ENCODE measurements around the gene HINT3.
"Not testable (repeated sequence)": the region's sequence is repeated elsewhere in the genome, so short reads cannot be mapped to it uniquely, and the experiment has no call there.

Gene HINT3

GRCh38 chr6:125963817-125964216, 7.2 kb downstream of the HINT3 start:
- no peak for DNase-seq

- no peak for DNase-seq
Observed at GRCh38 chr6:125966569-125966968, 10.0 kb downstream of the HINT3 start.

- no peak for DNase-seq
Observed at GRCh38 chr6:125968493-125968892, 11.9 kb downstream of the HINT3 start.

- DNase-seq: no peak
Observed at GRCh38 chr6:125970760-125971159, 14.2 kb downstream of the HINT3 start.

- not testable (repeated sequence) for DNase-seq
Observed at GRCh38 chr6:125972478-125972877, 15.9 kb downstream of the HINT3 start.

GRCh38 chr6:125974214-125974866, 17.8 kb downstream of the HINT3 start:
- no peak for DNase-seq

GRCh38 chr6:125979101-125979500, 22.5 kb downstream of the HINT3 start:
- DNase-seq: no peak

GRCh38 chr6:125981571-125982185, 25.1 kb downstream of the HINT3 start:
- no peak for DNase-seq

- no peak for DNase-seq
Observed at GRCh38 chr6:125983246-125983945, 26.8 kb downstream of the HINT3 start.

- DNase-seq: no peak
Observed at GRCh38 chr6:125984311-125984710, 27.7 kb downstream of the HINT3 start.

- DNase-seq: no peak
Observed at GRCh38 chr6:125985522-125985921, 29.0 kb downstream of the HINT3 start.

GRCh38 chr6:125985979-125986300, 29.4 kb downstream of the HINT3 start:
- DNase-seq: no peak

- peak; percentile 53 to 66 (median 60) for DNase-seq
Observed at GRCh38 chr6:125986301-125987025, 29.9 kb downstream of the HINT3 start, which contains the start of gene TRMT11. Gene TRMT11 (plus strand): TSS chr6:125986540. CDS start chr6:125986551, 11 bp downstream.

- peak in 1 of 4 experiments; percentile 10 for DNase-seq
Observed at GRCh38 chr6:125987026-125987617, 30.6 kb downstream of the HINT3 start.

- no peak for DNase-seq
Observed at GRCh38 chr6:125988280-125988679, 31.7 kb downstream of the HINT3 start.

GRCh38 chr6:125989631-125990030, 33.1 kb downstream of the HINT3 start:
- DNase-seq: no peak

- no peak for DNase-seq
Observed at GRCh38 chr6:125991653-125992052, 35.1 kb downstream of the HINT3 start.

- DNase-seq: no peak
Observed at GRCh38 chr6:125994670-125995488, 38.3 kb downstream of the HINT3 start.

GRCh38 chr6:125995972-125996580, 39.5 kb downstream of the HINT3 start:
- DNase-seq: peak; percentile 16 to 64 (median 26)

- DNase-seq: no peak
Observed at GRCh38 chr6:126002755-126003679, 46.4 kb downstream of the HINT3 start.

- no peak for DNase-seq
Observed at GRCh38 chr6:126007800-126008199, 51.2 kb downstream of the HINT3 start.

Data from activated naive CD4-positive, alpha-beta T cell (primary cell).